Motor neuron (in vitro differentiated cells): ENCODE data around the gene FOXI1. TPM values are rescaled to one million over a fixed set of nuclear protein-coding genes. Genes with fewer than 3 reads are reported as not detected.

Experiments used
- ATAC-seq, 8 experiments: fragments of 200-7000 bp; cut with Tn5 transposase; replicated peaks in 6 of 8; 2 replicates each; pipeline ENCODE4 v1.8.0; 2021; ENCODE audit warnings: mild to moderate bottlenecking in 8 of 8, moderate library complexity in 8 of 8
- H3K27ac ChIP-seq, 2 donors: fragments of 250-450 bp; sonication (Bioruptor Pico); 2 replicates each; pipeline ENCODE4 v1.9.0; 2021; ENCODE audit warnings: antibody characterized with exemption in 2 of 2, mild to moderate bottlenecking in 2 of 2, moderate library complexity in 1 of 2
- H3K4me1 ChIP-seq, 2 donors: fragments of 250-450 bp; sonication (Bioruptor Pico); replicated peaks in 1 of 2; 2 replicates each; pipeline ENCODE4 v1.6.1; 2021; ENCODE audit warnings: antibody characterized with exemption in 2 of 2, mild to moderate bottlenecking in 2 of 2, moderate library complexity in 1 of 2
- H3K4me3 ChIP-seq, 5 donors: fragments of 250-450 bp; sonication (Bioruptor Pico); 2 replicates each; pipeline ENCODE4 v1.9.0; 2021; ENCODE audit warnings: antibody characterized with exemption in 5 of 5, mild to moderate bottlenecking in 5 of 5, moderate library complexity in 4 of 5
- WGBS, 10 experiments: fragments of 450-650 bp; shearing (Covaris generic); methylation state at CpG; one replicate each; pipeline ENCODE4 v1.0.0; 2022; 5-methylcytosine and 5-hydroxymethylcytosine counted together
- in situ Hi-C, 9 experiments: fragments of 400-800 bp; cut with MboI; loops; one replicate each; pipeline ENCODE4 v1.15.0; 2021; ENCODE audit warnings: low sequenced_read_pairs in 9 of 9, low pct_unique_long_range_greater_than_20kb in 2 of 9; ENCODE audit not compliant: unreplicated experiment in 9 of 9
- total RNA-seq, 8 experiments: library from RNA; unstranded; fragments of 300-600 nt; gene quantifications; 2 replicates each; pipeline versions ENCODE4 v1.2.3 to v1.2.4, GENCODE V29; 2022

The FOXI1 gene
- total RNA-seq, 8 experiments from 2014 or later, result 0.08 to 0.57 (median 0.24) TPM; not detected in 2

DNA sequence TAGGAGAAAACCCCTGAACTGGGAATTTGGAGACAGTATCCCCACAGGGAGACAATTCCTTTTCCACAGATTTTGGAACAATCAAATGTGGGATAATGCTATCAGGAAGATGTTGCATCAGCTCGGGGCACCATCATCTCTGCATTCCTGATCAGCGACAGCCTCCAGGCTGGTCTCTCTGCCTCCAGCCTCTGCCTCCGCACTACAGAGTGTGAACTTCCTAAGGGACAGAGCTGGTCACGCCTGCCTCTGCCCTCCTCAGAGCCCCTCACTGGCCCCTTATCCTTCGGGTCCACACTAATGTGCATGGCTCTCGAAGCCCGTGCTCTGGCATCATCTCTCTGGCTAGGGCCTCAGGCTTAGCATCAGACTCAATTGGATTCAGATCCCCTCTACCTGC lies 8.6 kb downstream of the FOXI1 start:
- H3K27ac ChIP-seq, result no peak overlapping the region
- no peak overlapping the region for H3K4me3 ChIP-seq
- H3K4me1 ChIP-seq, result no peaks in the 10 kb centered on the region
- no peak for ATAC-seq
- 43 to 100% (median 60%) methylated on average over 1 to 4 of the region's 7 CpGs; no CpG with 5 or more reads in 3 of the 10 experiments for WGBS, 10 experiments
- in situ Hi-C loops, result loop anchor here in 2 of 9 experiments (25.0 kb wide), 3 partner anchors 98 to 498 kb away; no protein-coding TSS in a partner anchor

DNA sequence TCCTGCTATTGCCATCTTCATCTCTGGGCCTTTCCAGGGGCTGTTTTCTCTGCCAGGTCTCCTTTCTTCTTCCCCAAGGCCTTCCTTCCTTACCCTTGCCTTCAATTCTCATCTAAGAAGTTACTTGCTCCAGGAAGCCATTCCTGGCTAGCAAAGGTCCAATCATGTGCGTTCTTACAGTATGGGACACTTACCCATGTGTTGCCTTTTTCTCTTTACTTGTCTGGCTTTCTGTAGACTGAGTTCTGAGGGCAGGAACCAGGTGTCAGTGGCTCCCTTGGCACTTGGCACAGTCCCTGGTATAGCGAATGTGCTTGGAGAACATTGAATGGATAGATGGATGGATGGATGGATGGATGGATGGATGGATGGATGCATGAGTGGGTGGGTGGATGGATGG lies 10.2 kb downstream of the FOXI1 start:
- Histone ChIP-seq H3K27ac (no peak overlapping the region), H3K4me3 (no peak overlapping the region), H3K4me1 (no peaks in the 10 kb centered on the region)
- WGBS, 10 experiments, result 0 to 100% (median 80%) methylated on average over 1 to 2 of the region's 2 CpGs; no CpG with 5 or more reads in 3 of the 10 experiments
- in situ Hi-C loops, result loop anchor here in 2 of 9 experiments (25.0 kb wide), 3 partner anchors 96 to 496 kb away; no protein-coding TSS in a partner anchor
- ATAC-seq, result no peak

- Histone ChIP-seq H3K4me3 (no peak overlapping the region), H3K4me1 (no peaks in the 10 kb centered on the region), H3K27ac (no peak overlapping the region)
- ATAC-seq, result no peak
- 20 to 100% (median 52%) methylated on average over 1 of the region's 2 CpGs; no CpG with 5 or more reads in 6 of the 10 experiments for WGBS, 10 experiments
- in situ Hi-C loops, result loop anchor here in 2 of 9 experiments (25.0 kb wide), 3 partner anchors 95 to 495 kb away; no protein-coding TSS in a partner anchor
These were observed 12.0 kb downstream of the FOXI1 start for GRCh38 chr5:170117736-170118135.

DNA sequence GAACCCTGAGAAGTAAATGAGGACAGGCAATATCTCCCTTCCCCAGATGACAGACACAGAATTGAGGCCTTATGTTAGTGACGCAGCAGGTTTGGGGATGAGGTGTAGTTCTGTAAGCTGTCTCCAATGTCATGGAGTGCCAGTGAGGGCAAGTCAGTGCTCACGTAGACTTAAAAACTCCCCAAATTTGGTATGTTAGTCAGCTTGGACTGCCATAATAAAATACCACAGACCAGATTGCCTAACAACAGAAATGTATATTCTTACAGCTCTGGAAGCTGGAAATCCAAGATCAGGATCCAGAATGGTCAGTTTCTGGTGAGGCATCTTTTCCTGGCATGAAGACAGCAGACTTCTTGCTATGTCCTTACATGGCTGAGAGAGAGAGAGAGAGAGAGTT lies 14.9 kb downstream of the FOXI1 start:
- H3K4me1 ChIP-seq, result no peaks in the 10 kb centered on the region
- in situ Hi-C loops, result loop anchor here in 2 of 9 experiments (25.0 kb wide), 3 partner anchors 92 to 492 kb away; no protein-coding TSS in a partner anchor
- ATAC-seq, result no peak
- H3K27ac ChIP-seq, result no peak overlapping the region
- 0 to 100% (median 67%) methylated on average over 1 to 2 of the region's 2 CpGs; no CpG with 5 or more reads in 5 of the 10 experiments for WGBS, 10 experiments
- no peak overlapping the region for H3K4me3 ChIP-seq

- WGBS, 10 experiments, result 6 to 94% (median 83%) methylated on average over 3 to 7 of the region's 7 CpGs; no CpG with 5 or more reads in 3 of the 10 experiments
- in situ Hi-C loops, result loop anchor here in 2 of 9 experiments (25.0 kb wide), 3 partner anchors 91 to 491 kb away; no protein-coding TSS in a partner anchor
- no peak for ATAC-seq
- Histone ChIP-seq H3K4me3 (no peak overlapping the region), H3K27ac (no peak overlapping the region), H3K4me1 (no peaks in the 10 kb centered on the region)
These were observed 15.6 kb downstream of the FOXI1 start for GRCh38 chr5:170121321-170121720.

DNA sequence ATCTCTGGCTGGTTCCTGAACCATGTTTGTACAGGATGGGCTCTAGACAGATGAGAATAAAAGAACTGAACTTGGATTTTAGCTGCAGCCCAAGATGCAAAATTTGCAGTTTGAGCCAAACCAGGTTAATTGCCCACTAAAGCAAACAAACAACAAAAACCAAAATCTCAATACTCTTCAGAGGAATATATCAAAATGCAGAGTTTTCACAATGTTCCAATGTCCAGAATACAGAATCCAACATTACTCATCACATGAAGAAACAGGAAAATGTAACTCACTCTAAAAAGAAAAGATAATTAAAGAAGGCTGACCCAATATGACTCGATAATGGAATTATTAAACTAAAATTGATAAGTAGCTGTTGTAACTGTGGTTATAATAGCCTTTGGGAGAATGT lies 20.4 kb downstream of the FOXI1 start:
- Histone ChIP-seq H3K27ac (no peak overlapping the region), H3K4me1 (no peaks in the 10 kb centered on the region), H3K4me3 (no peak overlapping the region)
- ATAC-seq, result no peak
- in situ Hi-C loops, result no loop called here
- 0 to 88% (median 29%) methylated on average over 1 of the region's 1 CpG; no CpG with 5 or more reads in 3 of the 10 experiments for WGBS, 10 experiments

- H3K4me3 ChIP-seq, result no peak overlapping the region
- no peaks in the 10 kb centered on the region for H3K4me1 ChIP-seq
- no peak overlapping the region for H3K27ac ChIP-seq
- ATAC-seq, result no peak
- 0 to 83% (median 76%) methylated on average over 1 of the region's 1 CpG; no CpG with 5 or more reads in 4 of the 10 experiments for WGBS, 10 experiments
- in situ Hi-C loops, result no loop called here
These were observed 20.9 kb downstream of the FOXI1 start for GRCh38 chr5:170126626-170127025.

GRCh38 chr5:170131235-170131634 lies 25.5 kb downstream of the FOXI1 start:
- in situ Hi-C loops, result no loop called here
- peaks cover 8 to 10% of the 10 kb centered on the region in 2 donors for H3K4me1 ChIP-seq
- no peak overlapping the region for H3K4me3 ChIP-seq
- ATAC-seq, result no peak
- no peak overlapping the region for H3K27ac ChIP-seq
- 43 to 100% (median 88%) methylated on average over 1 to 3 of the region's 3 CpGs; no CpG with 5 or more reads in 4 of the 10 experiments for WGBS, 10 experiments

- Histone ChIP-seq H3K4me3 (no peak overlapping the region), H3K27ac (no peak overlapping the region), H3K4me1 (peaks cover 8 to 10% of the 10 kb centered on the region in 2 donors)
- 0 to 100% (median 50%) methylated on average over 1 to 4 of the region's 4 CpGs; no CpG with 5 or more reads in 2 of the 10 experiments for WGBS, 10 experiments
- ATAC-seq, result peak; percentile 96 to 100 (median 99)
- in situ Hi-C loops, result no loop called here
These were observed 26.7 kb downstream of the FOXI1 start for GRCh38 chr5:170132269-170132975.

GRCh38 chr5:170132976-170133448 lies 27.3 kb downstream of the FOXI1 start:
- H3K4me1 ChIP-seq, result peaks cover 8 to 10% of the 10 kb centered on the region in 2 donors
- WGBS, 10 experiments, result 10 to 100% (median 77%) methylated on average over 1 to 3 of the region's 3 CpGs; no CpG with 5 or more reads in 2 of the 10 experiments
- peak in 1 of 8 experiments; percentile 7 for ATAC-seq
- H3K27ac ChIP-seq, result no peak overlapping the region
- no peak overlapping the region for H3K4me3 ChIP-seq
- in situ Hi-C loops, result no loop called here

- WGBS, 10 experiments, result 53 to 100% (median 68%) methylated on average over 1 to 3 of the region's 4 CpGs; no CpG with 5 or more reads in 2 of the 10 experiments
- no peak for ATAC-seq
- in situ Hi-C loops, result no loop called here
- H3K4me1 ChIP-seq, result peaks cover 8 to 10% of the 10 kb centered on the region in 2 donors
- H3K4me3 ChIP-seq, result no peak overlapping the region
- H3K27ac ChIP-seq, result no peak overlapping the region
These were observed 30.2 kb downstream of the FOXI1 start for GRCh38 chr5:170135796-170136490.

DNA sequence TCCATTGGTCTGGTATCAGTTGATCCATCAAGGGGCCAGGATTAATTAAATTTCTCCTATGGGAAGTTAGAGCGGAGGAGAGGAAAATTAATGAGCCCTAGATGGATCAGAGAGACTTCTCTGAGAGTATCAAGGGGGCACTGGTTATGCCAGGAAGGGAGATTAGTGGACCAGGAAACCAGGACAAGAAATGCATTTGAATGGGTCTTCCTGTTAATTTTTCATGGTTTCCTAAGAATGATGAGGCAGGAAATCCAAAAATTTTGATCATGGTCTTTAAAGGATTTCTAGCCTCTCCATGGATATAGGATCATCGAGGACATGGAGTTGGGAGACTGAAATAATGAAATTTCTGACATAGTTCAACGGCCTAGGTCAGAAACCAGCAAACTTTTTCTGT lies 30.8 kb downstream of the FOXI1 start:
- 42 to 76% (median 57%) methylated on average over 2 to 3 of the region's 3 CpGs for WGBS, 10 experiments
- no peak overlapping the region for H3K27ac ChIP-seq
- H3K4me1 ChIP-seq, result peaks cover 8 to 10% of the 10 kb centered on the region in 2 donors
- no peak for ATAC-seq
- in situ Hi-C loops, result no loop called here
- H3K4me3 ChIP-seq, result no peak overlapping the region

DNA sequence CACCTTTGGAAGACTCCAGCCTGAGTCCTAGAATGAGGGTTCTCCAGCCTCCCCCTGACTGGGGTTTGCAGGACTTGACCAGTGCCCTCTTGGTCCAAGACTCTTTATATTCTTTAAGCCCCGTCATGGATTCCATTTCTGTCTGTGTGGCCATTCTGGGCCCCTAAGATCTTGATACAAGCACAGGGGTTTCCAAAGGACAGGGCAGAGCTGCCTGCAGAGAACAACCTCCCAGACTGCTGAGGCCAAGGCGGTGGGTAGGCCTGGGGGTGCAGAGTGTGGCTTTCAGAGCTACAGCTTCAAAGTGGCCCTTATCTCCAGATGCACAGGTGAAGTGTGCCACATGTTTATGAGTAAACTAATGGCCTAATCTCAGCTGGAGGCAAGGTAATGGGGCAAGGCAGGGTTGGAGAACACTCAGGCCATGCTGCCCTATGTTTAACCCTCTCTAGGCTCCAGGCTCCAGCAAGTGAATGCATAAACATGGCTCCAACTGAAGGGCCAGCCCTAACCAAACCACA lies 32.1 kb downstream of the FOXI1 start:
- Histone ChIP-seq H3K4me1 (peaks cover 4 to 6% of the 10 kb centered on the region in 2 donors), H3K4me3 (no peak overlapping the region), H3K27ac (no peak overlapping the region)
- no peak for ATAC-seq
- WGBS, 10 experiments, result 40 to 92% (median 76%) methylated on average over 1 to 2 of the region's 2 CpGs; no CpG with 5 or more reads in 6 of the 10 experiments
- in situ Hi-C loops, result no loop called here
